CD4-positive, alpha-beta T cell treated with Interleukin-4 for 4 hours (primary cell): ENCODE results near the gene PTPRM.
"Not testable (repeated sequence)": the region's sequence is repeated elsewhere in the genome, so short reads cannot be mapped to it uniquely, and the experiment has no call there.

ENCODE experiments used
- DNase-seq: peaks from one replicate; pipeline ENCODE4 v3.0.0-alpha.2; 2020

PTPRM gene

DNA sequence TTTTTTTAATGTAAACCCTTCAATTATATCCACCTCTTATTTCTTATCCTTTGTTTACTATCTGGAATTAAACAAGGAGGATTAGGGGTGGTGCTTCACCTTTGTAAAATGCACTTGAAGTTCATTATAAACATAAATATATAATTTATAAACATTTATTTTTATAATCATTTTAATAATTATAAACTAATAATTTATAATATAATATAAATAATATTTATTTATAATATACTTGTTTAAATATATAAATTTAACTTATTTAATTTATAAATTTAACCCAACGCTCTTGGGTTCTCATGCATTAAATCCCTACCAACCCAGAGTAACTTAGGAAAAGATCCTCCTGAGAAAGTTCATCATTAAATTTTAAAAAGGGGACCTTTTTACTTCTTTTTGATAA is 452.5 kb downstream of the PTPRM start:
- DNase-seq = no peak

DNA sequence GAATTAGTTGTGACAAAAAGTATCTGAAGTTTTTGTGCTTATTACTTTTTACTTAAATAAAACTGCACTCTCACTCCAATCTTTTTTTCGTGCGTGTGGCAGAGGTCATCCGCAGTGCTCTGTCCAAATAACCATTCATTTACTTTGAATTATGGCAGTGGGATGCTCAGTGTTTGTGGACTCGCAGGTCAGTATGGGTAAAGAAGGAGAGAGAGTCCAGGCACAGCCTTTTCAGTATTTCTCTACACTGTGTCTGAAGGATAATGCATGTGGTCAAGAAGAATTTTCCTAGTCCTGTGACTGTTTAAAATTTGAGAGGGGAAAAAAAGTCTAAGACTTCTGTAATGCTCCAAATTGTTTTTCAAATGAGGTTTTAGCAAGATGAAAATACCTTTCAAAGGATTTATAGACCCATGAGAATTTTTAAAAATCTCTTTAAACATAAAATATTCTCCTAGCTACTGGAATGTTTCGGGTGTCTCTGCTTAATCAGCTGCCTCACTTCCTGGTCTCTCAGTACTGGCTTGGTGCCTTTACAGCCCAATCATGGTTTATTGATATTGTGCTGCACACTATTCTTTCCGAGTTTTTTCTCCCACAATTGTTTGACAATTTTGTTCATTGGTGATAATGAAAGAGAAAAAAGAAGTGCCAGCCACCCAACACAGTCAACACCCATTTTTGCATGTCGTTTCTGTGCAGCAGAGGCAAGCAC is 453.2 kb downstream of the PTPRM start:
- DNase-seq = no peak

DNA sequence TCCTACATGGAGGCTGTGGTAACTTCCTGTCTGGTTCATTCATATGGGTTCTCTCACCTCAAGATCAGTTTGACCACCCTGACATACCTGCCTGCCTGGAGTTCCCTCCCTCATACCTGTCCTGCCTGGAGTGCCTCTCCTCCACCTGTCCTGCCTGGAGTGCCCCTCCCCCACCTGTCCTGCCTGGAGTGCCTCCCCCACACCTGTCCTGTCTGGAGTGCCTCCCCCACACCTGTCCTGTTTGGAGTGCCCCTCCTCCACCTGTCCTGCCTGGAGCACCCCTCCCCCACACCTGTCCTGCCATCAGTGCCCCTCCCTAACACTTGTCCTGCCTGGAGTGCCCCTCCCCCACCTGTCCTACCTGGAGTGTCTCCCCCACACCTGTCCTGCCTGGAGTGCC is 461.9 kb downstream of the PTPRM start:
- DNase-seq = no peak

DNA sequence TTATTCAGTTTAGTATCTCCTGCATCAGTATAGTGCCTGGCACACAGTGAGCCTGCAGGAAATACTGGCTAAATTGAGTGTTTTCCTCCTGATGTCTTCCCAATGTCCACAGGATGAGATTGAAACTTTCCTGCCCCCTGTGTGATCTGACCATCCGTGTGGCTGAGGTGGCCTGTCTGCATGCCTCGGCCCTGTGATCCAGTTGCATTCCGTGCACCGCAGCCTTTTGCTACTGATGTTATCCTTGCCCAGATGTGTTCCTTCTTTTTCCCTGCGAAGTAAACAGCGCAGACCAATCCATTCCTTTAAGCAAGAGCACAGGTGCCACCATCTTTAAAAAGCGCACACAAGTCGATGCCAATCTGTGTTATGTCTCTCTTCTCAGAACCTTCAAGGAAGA is 462.6 kb downstream of the PTPRM start:
- no peak for DNase-seq

DNA sequence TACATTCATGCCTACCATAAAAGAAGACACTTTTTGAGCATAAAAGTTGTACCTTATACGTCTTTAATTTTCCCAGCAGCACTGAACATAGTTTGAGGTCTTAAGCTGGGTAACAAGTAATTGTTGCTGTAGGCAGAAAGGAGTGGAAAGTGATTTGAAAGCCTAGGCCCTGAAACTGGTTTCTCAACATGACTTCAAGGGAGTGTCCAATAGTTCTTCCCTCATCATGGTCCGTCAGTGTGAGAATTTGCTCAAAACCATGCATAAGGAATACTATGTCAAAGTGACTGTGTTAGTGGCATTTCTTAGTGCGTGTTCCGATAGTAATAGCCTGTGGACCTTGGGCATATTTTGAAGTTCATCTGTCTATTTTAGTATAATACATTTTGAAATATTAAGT is 463.1 kb downstream of the PTPRM start:
- no peak for DNase-seq

DNA sequence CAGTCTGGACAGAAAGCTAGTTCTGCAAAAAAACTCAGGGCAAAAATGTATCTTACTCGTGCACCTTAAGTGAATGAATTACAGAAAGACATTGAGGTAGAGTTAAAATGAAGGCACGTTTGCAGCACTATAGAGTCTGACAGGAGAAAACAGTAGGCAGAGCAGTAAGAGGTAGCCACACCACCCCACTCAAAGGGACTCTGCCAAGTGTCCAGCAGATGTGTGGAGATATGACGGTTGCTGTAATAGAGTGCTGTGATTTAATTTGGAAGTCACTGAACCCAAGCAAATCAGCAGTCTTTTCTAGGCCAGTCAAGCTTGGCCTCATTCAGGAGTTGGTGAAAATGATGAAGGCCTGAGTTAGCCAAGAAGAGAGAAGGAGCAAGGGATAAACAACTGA is 464.4 kb downstream of the PTPRM start:
- no peak for DNase-seq

DNA sequence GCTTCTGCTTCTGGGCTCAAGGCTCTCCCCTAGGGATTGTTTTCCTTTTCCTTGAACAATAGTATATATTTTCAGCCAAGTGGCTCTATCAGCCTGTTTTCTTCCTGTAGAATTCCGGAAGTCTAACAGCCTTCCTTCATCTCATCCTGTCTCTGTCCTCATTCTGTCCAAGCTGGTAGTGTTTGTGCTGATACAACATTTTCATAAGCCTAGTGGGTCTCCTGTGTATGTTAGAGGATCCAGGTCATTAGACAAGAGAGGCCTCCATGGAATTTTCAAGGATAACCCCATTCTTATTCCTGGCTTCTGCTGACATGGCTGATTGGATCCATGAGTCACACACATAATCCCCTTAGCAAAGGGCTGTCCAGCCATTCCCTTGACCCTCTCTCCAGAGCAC is 467.6 kb downstream of the PTPRM start:
- DNase-seq = no peak

DNA sequence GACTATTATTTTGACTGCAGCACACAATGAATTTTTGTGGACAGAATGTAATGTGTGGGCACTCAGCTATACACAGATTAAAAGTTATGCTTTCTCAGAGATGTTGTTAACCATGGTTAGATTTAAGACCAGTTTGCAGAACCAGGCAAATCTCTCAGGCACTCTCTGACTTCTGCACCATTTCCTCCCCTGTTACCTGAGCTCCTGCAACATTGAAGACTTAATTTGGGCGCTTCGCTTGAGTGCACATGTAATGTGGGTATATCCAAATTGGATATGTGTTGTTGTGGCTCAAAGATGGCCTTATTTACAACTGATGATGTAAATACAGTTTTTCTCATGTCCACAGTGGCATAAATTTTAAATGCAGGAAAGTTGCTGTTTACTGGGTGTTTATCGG is 469.4 kb downstream of the PTPRM start:
- no peak for DNase-seq

DNA sequence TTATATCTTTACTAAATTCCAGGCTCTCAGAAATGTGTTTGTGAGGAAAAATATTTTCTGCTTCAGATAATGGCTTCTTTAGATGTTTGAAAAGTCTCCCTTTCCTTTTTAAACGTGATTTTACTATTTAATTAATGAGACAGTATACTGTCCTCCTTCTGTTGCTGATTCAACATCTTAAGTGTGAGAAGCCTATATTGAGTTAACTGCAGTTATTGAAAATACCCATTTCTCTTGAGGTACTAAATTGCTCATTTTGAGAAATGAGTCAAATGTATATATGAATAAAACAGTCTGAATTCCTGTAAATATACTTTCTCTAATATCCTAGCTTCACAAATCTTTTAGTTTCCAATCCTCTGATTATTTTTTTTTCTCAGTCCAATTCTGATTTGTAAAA is 470.2 kb downstream of the PTPRM start:
- DNase-seq = no peak

DNA sequence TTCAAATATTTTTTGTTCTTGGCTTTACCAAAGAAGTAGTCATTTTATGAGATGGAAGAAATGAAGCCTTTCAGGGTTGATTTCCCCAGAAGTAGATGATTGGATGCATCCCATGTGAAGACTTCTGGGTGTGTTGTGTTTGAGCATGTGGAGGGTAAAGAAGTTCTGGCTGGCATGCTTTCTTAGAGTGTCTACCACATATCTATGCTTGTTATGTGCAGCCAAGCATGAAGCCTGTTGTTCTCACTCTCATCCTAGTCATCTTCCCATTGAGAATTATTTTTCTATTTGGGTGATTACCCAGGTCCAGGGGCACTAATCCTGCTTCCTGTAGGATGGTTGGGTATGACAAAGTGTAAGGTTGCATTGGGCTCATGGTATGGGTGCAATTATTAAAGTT is 472.9 kb downstream of the PTPRM start:
- DNase-seq = no peak

DNA sequence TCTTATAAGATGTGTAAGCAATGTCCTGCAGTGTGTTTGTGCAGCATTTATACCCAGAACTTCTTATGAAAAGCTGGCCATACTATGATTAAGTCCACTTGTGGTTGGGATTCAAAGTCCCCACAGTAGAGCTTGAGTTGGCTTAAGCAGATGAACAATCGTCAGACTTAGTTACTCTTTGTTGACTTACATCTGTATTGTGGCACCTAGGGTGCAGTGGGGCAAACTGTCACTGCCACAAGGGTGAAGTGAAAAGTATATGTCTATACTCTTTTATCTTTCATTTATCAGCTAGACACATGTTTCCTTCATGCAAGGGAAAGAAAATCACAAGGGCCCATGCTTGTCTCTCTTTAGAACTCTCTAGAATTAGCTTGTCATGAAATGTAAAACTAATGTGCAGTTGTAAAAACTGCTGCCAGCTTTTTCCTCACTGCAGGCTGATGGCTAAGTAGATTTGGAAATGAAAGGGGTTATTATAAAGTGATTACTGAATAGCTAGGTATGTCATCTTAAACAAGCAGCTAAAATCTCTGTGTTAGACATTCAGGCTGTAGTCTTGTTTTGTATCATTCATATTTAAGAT is 474.5 kb downstream of the PTPRM start:
- DNase-seq = no peak

DNA sequence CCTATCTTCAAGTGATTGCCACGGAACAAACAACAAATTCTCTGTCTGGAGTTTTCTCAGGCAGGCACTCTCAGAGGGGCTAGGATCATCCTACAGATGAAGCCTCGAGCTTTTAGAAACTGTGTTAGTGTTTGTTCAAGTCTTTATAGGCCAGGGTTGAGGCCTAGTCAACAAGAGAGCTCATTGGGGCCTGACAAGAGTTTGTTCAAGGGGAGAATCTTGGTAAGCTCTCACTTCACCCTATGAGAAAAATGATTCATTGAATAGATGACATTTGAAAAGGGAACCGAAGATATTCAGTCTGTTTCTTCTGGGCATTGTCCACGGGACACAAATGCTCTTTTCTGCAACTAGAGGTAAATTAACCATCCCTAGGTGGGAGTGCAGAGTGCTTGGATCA is 476.9 kb downstream of the PTPRM start:
- no peak for DNase-seq

DNA sequence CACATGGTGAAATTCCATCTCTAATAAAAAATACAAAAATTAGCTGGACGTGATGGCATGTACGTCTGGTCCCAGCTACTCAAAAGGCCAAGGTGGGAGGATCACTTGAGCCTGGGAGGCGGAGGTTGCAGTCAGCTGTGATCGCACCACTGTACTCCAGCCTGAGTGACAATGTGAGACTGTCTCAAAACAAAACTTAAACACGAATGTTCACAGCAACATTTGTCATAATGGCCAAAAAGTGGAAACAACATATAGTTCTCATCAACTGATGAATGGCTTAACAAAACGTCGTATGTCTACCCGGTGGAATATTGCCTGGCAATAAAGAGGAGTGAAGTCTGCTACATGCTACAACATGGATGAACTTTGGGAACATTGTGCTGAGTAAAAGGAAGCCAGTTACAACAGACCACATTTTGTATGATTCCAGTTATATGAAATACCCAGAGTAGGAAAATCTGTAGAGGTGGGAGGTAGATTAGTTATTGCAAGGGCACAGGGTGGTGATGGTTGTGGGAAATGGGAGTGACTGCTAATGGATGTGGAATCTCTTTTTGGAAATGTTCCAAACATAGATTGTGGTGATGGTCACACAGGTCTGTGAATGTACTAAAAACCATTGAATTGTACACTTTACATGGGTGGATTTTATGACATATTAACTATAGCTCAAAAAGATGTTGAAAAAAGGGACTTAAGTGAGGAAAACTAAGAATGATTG is 478.2 kb downstream of the PTPRM start:
- no peak for DNase-seq

DNA sequence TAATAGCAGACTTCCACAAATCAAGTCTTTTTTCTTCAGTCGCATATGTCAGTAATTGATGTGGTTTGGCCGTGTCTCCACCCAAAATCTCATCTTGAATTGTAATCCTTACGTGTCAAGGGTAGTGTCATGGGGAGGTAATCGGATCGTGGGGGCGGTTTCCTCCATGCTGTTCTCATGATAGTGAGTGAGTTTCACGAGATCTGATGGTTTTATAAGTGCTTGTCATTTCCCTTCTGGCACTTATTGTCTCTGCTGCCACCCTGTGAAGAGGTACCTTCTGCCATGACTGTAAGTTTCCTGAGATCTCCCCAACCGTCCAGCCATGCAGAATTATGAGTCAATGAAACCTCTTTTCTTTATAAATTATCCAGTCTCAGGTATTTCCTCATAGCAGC is 478.8 kb downstream of the PTPRM start:
- peak; percentile 32 for DNase-seq

DNA sequence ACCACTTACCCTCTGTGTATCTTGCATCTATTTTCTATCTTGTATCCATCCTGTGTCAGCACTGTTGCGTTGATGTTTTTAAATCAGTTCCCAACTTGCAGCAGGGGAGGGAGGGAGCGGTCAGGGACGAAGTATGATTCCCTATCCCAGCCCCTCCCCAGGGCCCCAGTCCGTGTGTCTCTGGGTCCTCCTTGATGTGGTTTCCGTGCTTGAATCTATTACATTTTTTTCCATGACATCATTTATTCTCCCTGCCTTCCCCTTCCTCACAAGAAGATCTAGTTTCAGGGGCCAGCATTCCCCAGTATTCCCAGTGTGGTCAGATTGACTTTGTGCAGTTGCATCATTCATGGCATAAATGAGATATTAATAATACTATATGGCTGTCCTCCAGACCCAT is 479.3 kb downstream of the PTPRM start:
- DNase-seq = no peak

DNA sequence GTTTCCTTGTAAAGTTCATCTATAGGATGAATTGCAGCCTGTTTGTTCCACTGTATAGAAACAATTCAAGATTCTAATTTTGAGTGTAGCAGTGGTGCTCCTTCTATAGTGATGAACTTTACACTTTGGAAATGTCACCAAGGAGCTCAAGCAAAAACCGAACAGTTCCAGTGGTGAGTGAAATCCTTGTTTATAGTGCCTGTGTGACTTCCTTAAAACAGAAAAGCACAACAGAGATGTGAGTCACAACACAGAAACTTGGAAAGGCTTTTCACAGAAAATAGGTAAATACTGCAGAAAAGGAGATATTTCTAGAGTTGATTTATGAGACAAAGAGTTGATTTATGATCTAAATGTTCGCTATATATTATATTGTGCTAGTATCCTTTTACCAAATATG is 482.0 kb downstream of the PTPRM start:
- no peak for DNase-seq

DNA sequence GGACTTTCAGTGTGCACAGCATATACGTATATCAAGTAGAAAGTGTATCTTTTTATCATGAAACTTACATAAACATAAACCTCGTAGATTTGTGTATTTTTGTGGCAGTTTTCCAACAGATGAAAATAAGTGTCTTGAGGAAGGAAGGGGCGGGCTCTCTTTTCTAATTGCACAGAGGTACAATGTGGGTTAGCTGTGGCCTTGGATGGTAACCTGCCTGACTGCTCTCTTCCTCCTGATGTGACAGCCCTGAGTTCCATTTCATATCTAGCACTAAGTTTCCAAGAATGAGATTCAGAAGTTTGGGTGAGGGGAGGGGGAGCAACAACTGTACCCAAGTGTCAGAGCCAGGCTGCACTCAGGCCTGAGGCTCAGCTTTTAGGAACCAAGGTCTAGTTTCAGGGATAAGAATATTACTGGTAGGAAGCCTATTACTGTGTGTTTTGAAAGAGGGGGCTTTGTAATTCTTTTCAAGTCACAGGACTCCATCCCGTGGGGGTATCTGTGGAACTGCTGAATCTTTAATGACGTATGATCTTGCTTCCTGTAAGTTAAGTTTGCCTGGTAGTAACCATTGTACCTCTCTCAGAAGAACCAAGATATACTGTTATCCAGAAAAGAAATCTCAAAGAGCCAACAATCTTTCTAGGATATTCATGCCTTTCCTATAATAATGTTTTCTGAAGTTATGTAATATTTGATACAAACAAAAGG is 483.7 kb downstream of the PTPRM start:
- no peak for DNase-seq

DNA sequence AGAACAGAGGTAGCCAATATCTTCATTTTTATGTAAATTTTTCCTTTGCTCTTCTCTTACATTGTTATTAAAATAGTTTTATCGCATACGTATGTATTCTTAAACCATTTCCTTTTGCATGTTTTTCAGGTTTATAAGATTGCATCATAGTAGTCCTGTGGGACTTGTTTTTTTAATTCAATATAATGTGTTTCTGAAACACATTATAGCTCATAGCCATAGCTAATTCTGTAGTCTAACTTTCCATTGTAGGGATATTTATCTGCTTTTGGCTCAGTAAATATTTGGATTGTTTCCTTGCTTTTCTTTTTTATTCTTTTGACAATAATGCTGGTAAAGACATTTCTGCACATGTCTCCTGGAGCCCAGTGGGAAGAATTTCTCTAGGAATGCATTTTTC is 484.3 kb downstream of the PTPRM start:
- no peak for DNase-seq

DNA sequence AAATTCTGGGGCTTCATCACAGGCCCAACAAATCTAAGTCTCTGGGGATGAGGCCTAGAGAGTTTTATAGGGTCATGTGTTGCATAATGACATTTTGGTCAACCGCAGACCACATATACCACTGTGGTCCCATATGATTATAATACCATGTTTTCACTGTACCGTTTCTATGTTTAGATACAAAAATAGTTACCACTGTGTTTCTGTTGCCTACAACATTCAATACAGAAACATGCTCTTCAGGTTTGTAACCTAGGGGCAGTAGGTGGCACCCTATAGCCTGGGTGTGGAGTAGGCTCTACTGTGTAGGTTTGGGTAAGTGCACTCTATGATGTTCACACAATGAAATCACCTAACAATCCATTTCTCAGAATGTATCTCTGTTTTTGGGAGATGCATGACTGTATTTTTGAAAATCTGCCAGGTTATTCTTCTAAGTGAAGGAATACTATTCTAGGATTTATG is 485.2 kb downstream of the PTPRM start:
- peak; percentile 46 for DNase-seq

DNA sequence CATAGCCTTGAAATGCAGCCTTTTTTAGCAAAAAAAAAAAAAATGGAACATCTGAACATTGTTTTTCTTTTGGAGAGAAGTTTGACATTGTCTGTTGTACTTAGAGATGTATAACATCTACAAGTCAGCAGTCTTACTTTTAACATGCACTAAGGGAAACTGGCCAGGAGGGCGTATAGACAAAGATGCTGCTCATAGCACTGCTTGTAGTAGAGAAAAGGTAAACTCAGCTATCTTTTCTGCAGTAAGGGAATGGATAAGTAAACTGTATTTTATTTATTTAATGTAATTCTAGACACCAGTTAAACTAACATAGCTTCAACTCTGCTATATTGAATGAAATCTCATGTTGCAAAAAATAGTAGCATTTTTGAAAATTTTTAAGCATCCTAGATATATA is 489.6 kb downstream of the PTPRM start:
- no peak for DNase-seq

DNA sequence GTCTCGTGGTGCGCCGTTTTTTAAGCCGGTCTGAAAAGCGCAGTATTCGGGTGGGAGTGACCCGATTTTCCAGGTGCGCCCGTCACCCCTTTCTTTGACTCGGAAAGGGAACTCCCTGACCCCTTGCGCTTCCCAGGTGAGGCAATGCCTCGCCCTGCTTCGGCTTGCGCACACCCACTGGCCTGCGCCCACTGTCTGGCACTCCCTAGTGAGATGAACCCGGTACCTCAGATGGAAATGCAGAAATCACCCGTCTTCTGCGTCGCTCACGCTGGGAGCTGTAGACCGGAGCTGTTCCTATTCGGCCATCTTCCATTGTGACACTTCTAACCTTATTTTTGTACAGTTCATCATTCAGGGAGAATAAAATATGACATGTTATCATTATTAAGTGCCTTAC is 496.0 kb downstream of the PTPRM start:
- DNase-seq = not testable (repeated sequence)

DNA sequence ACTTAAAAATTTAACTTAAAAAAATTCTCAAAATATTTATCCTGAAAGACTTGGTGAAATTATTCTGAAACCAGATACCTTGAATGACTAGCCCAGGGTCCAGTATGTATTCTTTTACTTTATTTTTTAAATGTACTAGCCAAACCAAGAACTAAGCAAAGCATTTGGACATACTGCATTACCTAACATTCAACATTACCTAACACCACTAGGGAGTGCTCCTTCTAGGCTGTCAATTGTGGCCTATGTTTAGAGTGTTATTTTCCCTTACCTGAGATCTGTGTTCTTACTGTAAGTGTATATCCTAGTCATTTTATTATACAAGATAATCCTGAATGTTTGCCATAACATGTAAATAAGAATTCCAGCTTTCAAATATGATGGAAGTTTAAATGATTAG is 496.6 kb downstream of the PTPRM start:
- no peak for DNase-seq

DNA sequence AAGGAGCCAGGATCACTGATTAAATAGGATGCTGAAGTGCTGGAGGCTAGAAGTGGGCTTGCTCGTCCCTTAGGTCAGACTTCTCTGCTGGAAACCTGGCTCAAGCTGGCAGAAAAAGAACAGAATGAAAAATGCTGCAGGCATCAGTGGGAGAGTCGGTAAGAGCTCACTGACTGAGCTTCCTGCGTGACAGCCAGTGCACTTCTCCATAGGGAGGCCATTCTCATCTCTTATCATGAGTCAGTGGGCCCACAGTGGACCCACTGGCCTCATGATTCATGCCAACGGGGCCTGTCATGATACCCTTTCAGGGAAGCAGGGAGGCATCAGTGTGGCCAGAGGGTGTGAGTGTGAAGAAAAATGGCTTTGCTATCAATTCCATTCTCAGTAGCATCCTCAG is 498.2 kb downstream of the PTPRM start:
- DNase-seq = no peak

DNA sequence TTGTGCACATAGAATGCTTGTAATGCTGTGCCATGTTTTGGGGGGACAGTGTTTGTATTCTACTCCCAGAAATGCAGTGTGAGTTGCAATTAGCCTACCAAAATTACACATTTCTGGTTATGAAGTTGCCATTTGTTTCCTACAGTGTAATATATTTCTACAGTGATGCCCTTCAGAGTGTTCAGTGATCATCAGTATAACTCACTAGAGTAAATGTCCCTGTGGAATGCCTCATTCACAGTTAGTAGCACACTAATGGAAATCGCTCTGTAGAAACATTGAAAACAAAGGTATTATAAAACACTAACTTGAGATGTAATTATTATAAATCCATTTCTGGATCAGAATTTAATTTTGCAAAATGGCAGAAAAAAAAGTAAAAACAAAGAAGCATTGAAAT is 498.7 kb downstream of the PTPRM start:
- no peak for DNase-seq
